OCI-LY7 (cell line): ENCODE measurements around the gene SLC6A4. TPM values are rescaled to one million over a fixed set of nuclear protein-coding genes. Genes with fewer than 3 reads are reported as not detected.

ENCODE experiments used
- BruUV-seq: library from RNA; stranded (reverse); fragments of 400-500 nt; replicated peaks from 2 replicates; lab custom pipeline; 2021; lab: Mats Ljungman, UMichigan
- CTCF ChIA-PET: fragments of 300-600 bp; sonication (Branson Sonifier 250); formaldehyde crosslinking; loops from one replicate; lab custom pipeline; 2022; ENCODE audit warnings: antibody characterized with exemption; ENCODE audit not compliant: unreplicated experiment; lab: Charles Lee
- POLR2A ChIA-PET: fragments of 300-600 bp; sonication (Branson Sonifier 250); formaldehyde crosslinking; loops from one replicate; lab custom pipeline; 2022; ENCODE audit warnings: antibody characterized with exemption; lab: Charles Lee
- DNase-seq: peaks from one replicate; pipeline ENCODE4 v3.0.0-alpha.2; 2015; ENCODE audit warnings: low spot score
- H2AFZ ChIP-seq: fragments of 200-600 bp; sonication (generic), shearing (Covaris generic); 2 replicates; pipeline ENCODE4 v1.6.1; 2014; ENCODE audit warnings: mild to moderate bottlenecking, antibody characterized with exemption, low read length, moderate library complexity
- H3K27ac ChIP-seq: fragments of 200-600 bp; sonication (generic); 2 replicates; pipeline ENCODE4 v1.5.1; 2014; ENCODE audit warnings: mixed run types, low read depth, mild to moderate bottlenecking, moderate library complexity, low read length, inconsistent platforms; ENCODE audit not compliant: poor library complexity, severe bottlenecking
- H3K36me3 ChIP-seq: fragments of 200-600 bp; sonication (generic); 2 replicates; pipeline ENCODE4 v1.6.1; 2014; ENCODE audit warnings: mild to moderate bottlenecking, antibody characterized with exemption, low read length, moderate library complexity, mixed read lengths; ENCODE audit not compliant: insufficient read depth
- H3K4me1 ChIP-seq: fragments of 200-600 bp; sonication (generic); 2 replicates; pipeline ENCODE4 v1.5.1; 2014; ENCODE audit warnings: mild to moderate bottlenecking, low read length; ENCODE audit not compliant: insufficient read depth, poor library complexity, severe bottlenecking
- H3K4me2 ChIP-seq: fragments of 200-600 bp; sonication (generic); 2 replicates; pipeline ENCODE4 v1.6.1; 2014; ENCODE audit warnings: mild to moderate bottlenecking, low read length
- H3K4me3 ChIP-seq: fragments of 200-600 bp; sonication (generic); 2 replicates; pipeline ENCODE4 v1.5.1; 2014; ENCODE audit warnings: mild to moderate bottlenecking, low read depth, low read length; ENCODE audit not compliant: poor library complexity, severe bottlenecking
- H3K79me2 ChIP-seq: fragments of 200-600 bp; sonication (generic); 2 replicates; pipeline ENCODE4 v1.6.1; 2016; ENCODE audit warnings: low read depth, mild to moderate bottlenecking, low read length, moderate library complexity, mixed read lengths; ENCODE audit not compliant: insufficient read depth
- H3K9me2 ChIP-seq: fragments of 200-600 bp; sonication (generic); 2 replicates; pipeline ENCODE4 v1.6.1; 2016; ENCODE audit warnings: mild to moderate bottlenecking, low read length, mixed read lengths; ENCODE audit not compliant: insufficient read depth
- H3K9me3 ChIP-seq: fragments of 200-600 bp; sonication (generic); 2 replicates; pipeline ENCODE4 v1.6.1; 2014; ENCODE audit warnings: mild to moderate bottlenecking, mixed run types, low read length, mixed read lengths
- H4K20me1 ChIP-seq: fragments of 200-600 bp; sonication (generic); 2 replicates; pipeline ENCODE4 v1.6.1; 2014; ENCODE audit warnings: mild to moderate bottlenecking, antibody characterized with exemption, low read length, moderate library complexity, mixed read lengths; ENCODE audit not compliant: insufficient read depth
- CTCF ChIP-seq: fragments of 200-600 bp; sonication (generic); conservative IDR thresholded peaks from 2 replicates; pipeline ENCODE4 v1.5.1; 2014; ENCODE audit warnings: mild to moderate bottlenecking, antibody characterized with exemption, low read length, moderate library complexity, mixed read lengths
- EZH2phosphoT487 ChIP-seq: fragments of 200-600 bp; sonication (generic); IDR thresholded peaks from 2 replicates; pipeline ENCODE4 v1.6.1; 2018; ENCODE audit warnings: low read depth, borderline replicate concordance, mild to moderate bottlenecking, mixed run types, antibody characterized with exemption, low read length, moderate library complexity, mixed read lengths
- intact Hi-C: fragments of 100-400 bp; cut with micrococcal nuclease; formaldehyde crosslinking; loops from one replicate; pipeline ENCODE4 v1.10.0; 2022; ENCODE audit not compliant: unreplicated experiment
- total RNA-seq, 2 experiments: library from RNA; depleted of rRNA in 1 of 2; stranded (reverse); fragments of >200 nt in 1 of 2; shearing (Covaris generic) in 1 of 2; gene quantifications; 2 replicates each; pipeline ENCODE4 v1.2.3, GENCODE V29; 2014 to 2022

The SLC6A4 gene
- total RNA-seq, 2 experiments from 2014 or later = 0.09 TPM; not detected in 1

- H4K20me1 ChIP-seq = no peaks in the 10 kb centered on the region
- intact Hi-C loops = no loop called here
- CTCF ChIA-PET = no interaction called here
- H3K9me2 ChIP-seq = no peaks in the 10 kb centered on the region
- TF ChIP-seq CTCF (no peak), EZH2phosphoT487 (no peak)
- POLR2A ChIA-PET = no interaction called here
- BruUV-seq = no TSS peak
- peaks cover 74% of the 10 kb centered on the region for H3K36me3 ChIP-seq
- no peak overlapping the region for H3K4me2 ChIP-seq
- H3K4me3 ChIP-seq = no peak overlapping the region
- no peak overlapping the region for H3K27ac ChIP-seq
- no peaks in the 10 kb centered on the region for H3K4me1 ChIP-seq
- no peaks in the 10 kb centered on the region for H3K79me2 ChIP-seq
- no peak overlapping the region for H2AFZ ChIP-seq
- H3K9me3 ChIP-seq = no peaks in the 10 kb centered on the region
- no peak for DNase-seq
These were observed 18.7 kb upstream of the SLC6A4 start for GRCh38 chr17:30254150-30254549.

DNA sequence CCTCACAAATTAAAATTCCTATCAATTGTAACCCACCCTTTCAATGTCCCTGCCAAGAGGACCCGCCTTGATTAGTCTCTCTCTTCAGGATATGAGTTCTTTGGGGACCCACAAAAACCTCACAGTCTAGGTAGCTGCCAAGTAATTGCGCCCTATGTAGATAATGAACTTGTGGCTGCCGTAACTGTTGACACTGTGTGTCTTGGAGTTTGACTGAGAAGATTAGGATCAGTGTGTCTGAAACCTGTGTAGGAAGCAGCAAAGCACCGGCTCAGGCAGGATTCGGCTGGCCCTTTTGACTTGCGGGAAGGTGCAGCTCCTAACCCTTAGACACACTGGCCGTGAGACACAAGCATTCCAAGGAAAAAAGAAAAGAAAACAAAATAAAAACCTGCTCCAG, 17.8 kb upstream of the SLC6A4 start:
- Histone ChIP-seq H2AFZ (no peak overlapping the region), H3K9me3 (no peaks in the 10 kb centered on the region), H3K4me2 (no peak overlapping the region), H3K9me2 (no peaks in the 10 kb centered on the region), H3K79me2 (no peaks in the 10 kb centered on the region), H3K4me3 (no peak overlapping the region), H3K27ac (no peak overlapping the region), H4K20me1 (no peaks in the 10 kb centered on the region), H3K4me1 (no peaks in the 10 kb centered on the region), H3K36me3 (peaks cover 74% of the 10 kb centered on the region)
- no peak for TF ChIP-seq EZH2phosphoT487
- no peak for TF ChIP-seq CTCF
- no peak for DNase-seq
- no TSS peak for BruUV-seq
- intact Hi-C loops = no loop called here
- ChIA-PET CTCF (no interaction called here), POLR2A (no interaction called here)

GRCh38 chr17:30251931-30252330, 16.4 kb upstream of the SLC6A4 start:
- H4K20me1 ChIP-seq = no peaks in the 10 kb centered on the region
- no peak overlapping the region for H2AFZ ChIP-seq
- no peak for TF ChIP-seq EZH2phosphoT487
- no peak for TF ChIP-seq CTCF
- peaks cover 76% of the 10 kb centered on the region for H3K36me3 ChIP-seq
- CTCF ChIA-PET = no interaction called here
- no peak overlapping the region for H3K4me2 ChIP-seq
- no peaks in the 10 kb centered on the region for H3K79me2 ChIP-seq
- BruUV-seq = no TSS peak
- no peak overlapping the region for H3K27ac ChIP-seq
- H3K4me3 ChIP-seq = no peak overlapping the region
- no peaks in the 10 kb centered on the region for H3K9me3 ChIP-seq
- no peak for DNase-seq
- no peaks in the 10 kb centered on the region for H3K9me2 ChIP-seq
- H3K4me1 ChIP-seq = no peaks in the 10 kb centered on the region
- intact Hi-C loops = no loop called here
- POLR2A ChIA-PET = no interaction called here
